HepG2 (cell line): ENCODE measurements around the gene NTN4. TPM values are rescaled to one million over a fixed set of nuclear protein-coding genes. Genes with fewer than 3 reads are reported as not detected.

Source experiments
- ATAC-seq: fragments of 200-7000 bp; cut with Tn5 transposase; 3 replicates; pipeline ENCODE4 v1.9.1; 2020; ENCODE audit warnings: mild to moderate bottlenecking, moderate library complexity
- BruUV-seq: library from RNA; stranded (reverse); fragments of 400-500 nt; replicated peaks from 2 replicates; lab custom pipeline; 2021; lab: Mats Ljungman, UMichigan
- CTCF ChIA-PET: fragments of 300-600 bp; formaldehyde crosslinking; extraction: SDS; loops from one replicate; lab custom pipeline; 2021; ENCODE audit warnings: low total read pairs, inconsistent platforms, low intra/inter-chr PET ratio; lab: Yijun Ruan, JAX
- POLR2A ChIA-PET: fragments of 350-600 bp; sonication (Branson Sonifier 250); formaldehyde crosslinking; loops from one replicate; lab custom pipeline; 2020; ENCODE audit warnings: antibody characterized with exemption, inconsistent platforms; lab: Yijun Ruan, JAX
- DNase-seq: peaks from one replicate; pipeline ENCODE4 v3.0.0-alpha.2; 2015; ENCODE audit warnings: low spot score
- FAIRE-seq: peaks from 3 replicates; lab custom pipeline; 2011; peaks lifted over from hg19 to GRCh38; lab: Jason Lieb, UNC
- H2AFZ ChIP-seq: one replicate; pipeline ENCODE4 v1.6.1; 2011; ENCODE audit warnings: low read length, inconsistent platforms
- H3K27ac ChIP-seq: fragments of 300-600 bp; 3 replicates; pipeline ENCODE4 v1.8.0; 2011; ENCODE audit warnings: mixed run types, mild to moderate bottlenecking, mixed read lengths, low read length, inconsistent platforms; ENCODE audit not compliant: insufficient read depth; ENCODE audit errors: extremely low read length
- H3K27me3 ChIP-seq, 2 experiments: fragments of 200-600 bp in 1 of 2; 2 replicates in 1 of 2; 3 replicates in 1 of 2; pipeline versions ENCODE4 v1.6.0 to v1.8.0; 2011; ENCODE audit warnings: low read length in 2 of 2, mild to moderate bottlenecking in 2 of 2, moderate library complexity in 2 of 2, inconsistent platforms in 1 of 2; ENCODE audit not compliant: insufficient read depth in 2 of 2, control insufficient read depth in 1 of 2
- H3K36me3 ChIP-seq, 2 experiments: fragments of 200-600 bp in 1 of 2; replicated peaks in 1 of 2; 2 replicates in 1 of 2; 3 replicates in 1 of 2; pipeline versions ENCODE4 v1.5.1 to v1.8.0; 2011; ENCODE audit warnings: low read length in 2 of 2, inconsistent platforms in 1 of 2; ENCODE audit not compliant: insufficient read depth in 2 of 2, control insufficient read depth in 1 of 2
- H3K4me1 ChIP-seq: 2 replicates; pipeline ENCODE4 v1.5.1; 2012; ENCODE audit warnings: low read length, inconsistent platforms; ENCODE audit not compliant: insufficient read depth
- H3K4me2 ChIP-seq: 2 replicates; pipeline ENCODE4 v1.6.0; 2011; ENCODE audit warnings: low read depth, low read length, inconsistent platforms
- H3K4me3 ChIP-seq, 3 experiments: fragments of 200-600 bp in 1 of 3; sonication (generic), shearing (Covaris generic) in 1 of 3; replicated peaks in 1 of 3; 2 replicates each; pipeline ENCODE4 v1.5.1; 2011 to 2016; ENCODE audit warnings: low read length in 3 of 3, inconsistent platforms in 2 of 3, low read depth in 2 of 3, mild to moderate bottlenecking in 2 of 3, control low read depth in 1 of 3, mixed read lengths in 1 of 3; ENCODE audit not compliant: insufficient read depth in 1 of 3
- H3K79me2 ChIP-seq: one replicate; pipeline ENCODE4 v1.6.1; 2011; ENCODE audit warnings: low read length, inconsistent platforms; ENCODE audit not compliant: insufficient read depth
- H3K9ac ChIP-seq: 2 replicates; pipeline ENCODE4 v1.6.0; 2011; ENCODE audit warnings: mild to moderate bottlenecking, low read depth, low read length, inconsistent platforms; ENCODE audit not compliant: insufficient read depth
- H3K9me3 ChIP-seq: 2 replicates; pipeline ENCODE4 v1.5.1; 2012; ENCODE audit warnings: mild to moderate bottlenecking, low read length
- H4K20me1 ChIP-seq: 2 replicates; pipeline ENCODE4 v1.6.0; 2011; ENCODE audit warnings: inconsistent platforms, mild to moderate bottlenecking, low read length, moderate library complexity; ENCODE audit not compliant: insufficient read depth
- ARNT ChIP-seq: fragments of 450-650 bp; IDR thresholded peaks from 2 replicates; pipeline ENCODE4 v1.6.1; 2017
- ETS1 ChIP-seq: sonication (generic); formaldehyde crosslinking; IDR thresholded peaks from 2 replicates; pipeline ENCODE4 v1.4.0; 2020; ENCODE audit warnings: missing genetic modification reagents
- FOXM1 ChIP-seq: sonication (generic); formaldehyde crosslinking; IDR thresholded peaks from 2 replicates; pipeline ENCODE4 v1.5.0; 2020; ENCODE audit warnings: missing genetic modification reagents
- HNF4G ChIP-seq, 2 experiments: sonication (generic) in 1 of 2; formaldehyde crosslinking in 1 of 2; IDR thresholded peaks; 2 replicates each; pipeline versions ENCODE4 v1.4.0 to v1.6.1; 2011 to 2020; ENCODE audit warnings: borderline replicate concordance in 2 of 2, low read depth in 2 of 2, mild to moderate bottlenecking in 2 of 2, low read length in 1 of 2, missing genetic modification reagents in 1 of 2, moderate library complexity in 1 of 2
- MED13 ChIP-seq: sonication (generic); formaldehyde crosslinking; IDR thresholded peaks from 2 replicates; pipeline ENCODE4 v1.5.0; 2020; ENCODE audit warnings: missing genetic modification reagents
- NCOA2 ChIP-seq: sonication (generic); formaldehyde crosslinking; IDR thresholded peaks from 2 replicates; pipeline ENCODE4 v1.8.0; 2022; ENCODE audit warnings: inconsistent platforms
- SAFB2 ChIP-seq: sonication (generic); formaldehyde crosslinking; IDR thresholded peaks from 2 replicates; pipeline ENCODE4 v1.5.1; 2020; ENCODE audit warnings: missing genetic modification reagents, low read depth, mild to moderate bottlenecking, borderline replicate concordance
- TBX3 ChIP-seq: fragments of 450-650 bp; IDR thresholded peaks from 2 replicates; pipeline ENCODE4 v1.6.1; 2017; ENCODE audit warnings: antibody characterized with exemption, mild to moderate bottlenecking, inconsistent platforms, borderline replicate concordance
- ZMAT5 ChIP-seq: sonication (generic); formaldehyde crosslinking; IDR thresholded peaks from 2 replicates; pipeline ENCODE4 v1.5.0; 2020; ENCODE audit warnings: mild to moderate bottlenecking, low read depth, missing genetic modification reagents, borderline replicate concordance
- ZNF10 ChIP-seq: sonication (generic); formaldehyde crosslinking; IDR thresholded peaks from 2 replicates; pipeline ENCODE4 v1.4.0; 2020; ENCODE audit warnings: mild to moderate bottlenecking, low read depth, missing genetic modification reagents, borderline replicate concordance
- ZNF333 ChIP-seq: sonication (generic); formaldehyde crosslinking; IDR thresholded peaks from 2 replicates; pipeline ENCODE4 v1.4.0; 2020; ENCODE audit warnings: mild to moderate bottlenecking, missing genetic modification reagents, borderline replicate concordance
- ZNF616 ChIP-seq: sonication (generic); formaldehyde crosslinking; IDR thresholded peaks from 2 replicates; pipeline ENCODE4 v1.5.0; 2020; ENCODE audit warnings: low read depth, mild to moderate bottlenecking, missing genetic modification reagents
- WGBS: methylation state at CpG from one replicate; pipeline ENCODE4 v1.1.6; 2017; ENCODE audit warnings: low lambda C conversion rate; 5-methylcytosine and 5-hydroxymethylcytosine counted together
- in situ Hi-C: cut with HindIII; loops from 2 replicates; pipeline ENCODE4 v1.10.0; 2017; ENCODE audit warnings: low pct_unique_long_range_greater_than_20kb; ENCODE audit not compliant: extremely low pct_ligation_motif_present
- intact Hi-C: fragments of 100-400 bp; cut with micrococcal nuclease; formaldehyde crosslinking; loops from one replicate; pipeline ENCODE4 v1.10.0; 2022; ENCODE audit not compliant: unreplicated experiment
- polyA plus RNA-seq, 8 experiments: library from polyadenylated mRNA; depleted of rRNA in 3 of 8; stranded (reverse) in 7 of 8; unstranded in 1 of 8; fragments of >200 nt; fragmentation: Illumina TruSeq in 4 of 8; extraction: Trizol in 4 of 8; gene quantifications; 2 replicates each; pipeline versions ENCODE4 v1.2.1 to v1.2.3, GENCODE V29; 2011 to 2016; ENCODE audit warnings: low read depth in 4 of 8, missing spikeins in 1 of 8, mixed read lengths in 1 of 8; ENCODE audit not compliant: insufficient read depth in 1 of 8
- total RNA-seq, 5 experiments: library from RNA; depleted of rRNA; stranded (reverse); fragments of >200 nt; fragmentation: Illumina TruSeq; extraction: Trizol; gene quantifications; 2 replicates each; pipeline ENCODE4 v1.2.3, GENCODE V29; 2016; ENCODE audit warnings: low read depth in 1 of 5
- TF ChIP-seq, protein P1 (sequence below): sonication (generic); formaldehyde crosslinking; IDR thresholded peaks from 2 replicates; pipeline ENCODE4 v1.8.0; 2023; ENCODE audit warnings: mild to moderate bottlenecking, missing genetic modification reagents
- TF ChIP-seq, protein P2 (sequence below): sonication (generic); formaldehyde crosslinking; IDR thresholded peaks from 2 replicates; pipeline ENCODE4 v1.4.0; 2020; ENCODE audit warnings: mild to moderate bottlenecking, missing genetic modification reagents

Gene NTN4
- total and polyA plus RNA-seq, 2 of the 13 experiments (the other 11 are each of a cell fraction or from before 2014, with no cell fraction given): 7.8 to 11.5 TPM

DNA sequence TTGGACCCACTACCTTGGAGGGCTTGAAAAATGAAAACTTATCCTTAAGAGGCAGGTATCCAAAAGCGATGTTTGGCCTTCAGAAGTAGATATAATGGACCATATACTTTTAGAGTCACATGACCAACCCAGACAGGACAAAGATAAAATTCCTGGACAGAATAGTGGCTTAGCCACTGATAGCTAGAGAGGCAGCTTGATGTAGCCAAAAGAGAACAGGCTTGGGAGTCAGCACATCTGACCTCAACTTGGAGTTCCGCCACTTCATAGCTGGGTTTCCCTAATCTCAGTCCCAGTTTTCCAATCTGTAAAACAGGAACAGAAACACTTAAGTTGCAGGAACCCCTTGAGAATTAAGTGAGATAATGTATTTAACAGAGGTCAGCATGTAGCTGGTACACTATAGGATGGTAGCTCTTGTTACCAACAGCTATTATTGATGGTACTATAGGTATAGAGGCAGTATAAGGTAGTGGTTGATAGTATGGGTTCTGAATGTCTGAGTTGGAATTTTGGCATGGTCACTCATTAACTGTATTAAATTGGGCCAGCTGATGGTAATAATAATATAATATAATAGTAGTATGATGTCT, 176.1 kb downstream of the NTN4 start:
- intact Hi-C loops: no loop called here
- ChIA-PET POLR2A (no interaction called here), CTCF (no interaction called here)
- H3K27me3 ChIP-seq: no peaks in the 10 kb centered on the region
- no peak overlapping the region for H2AFZ ChIP-seq
- no peaks in the 10 kb centered on the region for H3K9me3 ChIP-seq
- peaks cover 33% of the 10 kb centered on the region for H3K4me1 ChIP-seq
- FAIRE-seq (no peak), DNase-seq (no peak), ATAC-seq (no peak)
- WGBS: 96% methylated on average over 2 of the region's 2 CpGs
- H3K27ac ChIP-seq: no peak overlapping the region
- H3K4me3 ChIP-seq: no peak overlapping the region
- BruUV-seq: no TSS peak
- H3K79me2 ChIP-seq: no peaks in the 10 kb centered on the region
- H3K4me2 ChIP-seq: no peak overlapping the region
- in situ Hi-C loops: no loop called here
- no peaks in the 10 kb centered on the region for H3K36me3 ChIP-seq
- H4K20me1 ChIP-seq: no peaks in the 10 kb centered on the region
- H3K9ac ChIP-seq: no peak overlapping the region
- TF ChIP-seq ARNT (no peak), ZMAT5 (CRISPR knock-in tag) (no peak), MED13 (no peak), HNF4G (IDR thresholded peaks at IDR 0.05; ENCODE audit: borderline replicate concordance, low read depth, low read length) (no peak), HNF4G (CRISPR knock-in tag; IDR thresholded peaks at IDR 0.05; ENCODE audit: borderline replicate concordance, low read depth) (no peak), ZNF10 (CRISPR knock-in tag) (no peak), NCOA2 (CRISPR knock-in tag) (no peak), ZNF616 (CRISPR knock-in tag) (no peak), ETS1 (CRISPR knock-in tag) (no peak), ZNF333 (no peak), FOXM1 (no peak), TBX3 (no peak), SAFB2 (CRISPR knock-in tag) (no peak)
- TF ChIP-seq, protein P1, sequence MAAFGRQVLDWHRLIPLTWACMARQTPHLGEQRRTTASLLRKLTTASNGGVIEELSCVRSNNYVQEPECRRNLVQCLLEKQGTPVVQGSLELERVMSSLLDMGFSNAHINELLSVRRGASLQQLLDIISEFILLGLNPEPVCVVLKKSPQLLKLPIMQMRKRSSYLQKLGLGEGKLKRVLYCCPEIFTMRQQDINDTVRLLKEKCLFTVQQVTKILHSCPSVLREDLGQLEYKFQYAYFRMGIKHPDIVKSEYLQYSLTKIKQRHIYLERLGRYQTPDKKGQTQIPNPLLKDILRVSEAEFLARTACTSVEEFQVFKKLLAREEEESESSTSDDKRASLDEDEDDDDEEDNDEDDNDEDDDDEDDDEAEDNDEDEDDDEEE (CRISPR knock-in tag): no peak
- TF ChIP-seq, protein P2, sequence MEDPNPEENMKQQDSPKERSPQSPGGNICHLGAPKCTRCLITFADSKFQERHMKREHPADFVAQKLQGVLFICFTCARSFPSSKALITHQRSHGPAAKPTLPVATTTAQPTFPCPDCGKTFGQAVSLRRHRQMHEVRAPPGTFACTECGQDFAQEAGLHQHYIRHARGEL (CRISPR knock-in tag): no peak
